GM12872 (cell line): ENCODE results near the gene STARD13.

Experiments
- TF ChIP-seq, protein P1 (sequence below): IDR thresholded peaks from 3 replicates; pipeline ENCODE4 v1.5.1; 2011; ENCODE audit warnings: low read depth, mild to moderate bottlenecking, low read length, moderate library complexity; ENCODE audit not compliant: insufficient read depth

Gene STARD13

DNA sequence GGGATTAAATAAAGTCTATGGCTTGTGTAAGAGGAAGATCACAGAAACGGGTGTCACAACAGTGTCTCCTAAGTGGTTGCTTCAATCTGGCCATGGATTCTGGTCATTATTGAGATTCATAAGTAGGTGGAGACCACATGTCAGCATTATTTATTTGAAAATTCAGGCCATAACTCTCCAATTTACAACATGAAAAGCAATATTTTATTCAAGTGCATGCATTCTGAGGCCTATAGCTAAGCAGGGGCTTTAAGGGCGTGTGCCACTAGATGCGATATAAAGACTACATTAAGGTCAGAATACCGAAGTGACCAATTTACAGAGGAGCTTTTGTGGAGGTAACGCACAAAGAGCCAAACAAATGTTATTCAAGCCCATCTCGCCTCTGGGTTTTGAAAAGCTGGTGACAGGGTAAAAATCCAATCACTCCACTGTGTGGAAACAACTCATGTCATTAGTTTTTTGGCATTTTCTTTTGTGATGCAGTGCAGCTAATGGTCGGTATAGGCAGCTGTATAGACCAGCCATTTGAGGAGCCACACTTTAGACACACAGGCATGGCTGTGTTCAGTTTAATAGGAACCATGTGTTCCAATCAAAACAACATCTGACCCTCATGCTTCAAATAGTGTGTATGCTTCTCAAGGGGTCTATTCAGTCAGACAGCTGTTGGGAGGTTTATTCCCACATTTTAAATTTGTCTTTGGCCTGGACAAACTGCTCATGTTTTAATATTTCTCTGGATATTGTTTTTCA is 145.6 kb downstream of the STARD13 start:
- TF ChIP-seq, protein P1, sequence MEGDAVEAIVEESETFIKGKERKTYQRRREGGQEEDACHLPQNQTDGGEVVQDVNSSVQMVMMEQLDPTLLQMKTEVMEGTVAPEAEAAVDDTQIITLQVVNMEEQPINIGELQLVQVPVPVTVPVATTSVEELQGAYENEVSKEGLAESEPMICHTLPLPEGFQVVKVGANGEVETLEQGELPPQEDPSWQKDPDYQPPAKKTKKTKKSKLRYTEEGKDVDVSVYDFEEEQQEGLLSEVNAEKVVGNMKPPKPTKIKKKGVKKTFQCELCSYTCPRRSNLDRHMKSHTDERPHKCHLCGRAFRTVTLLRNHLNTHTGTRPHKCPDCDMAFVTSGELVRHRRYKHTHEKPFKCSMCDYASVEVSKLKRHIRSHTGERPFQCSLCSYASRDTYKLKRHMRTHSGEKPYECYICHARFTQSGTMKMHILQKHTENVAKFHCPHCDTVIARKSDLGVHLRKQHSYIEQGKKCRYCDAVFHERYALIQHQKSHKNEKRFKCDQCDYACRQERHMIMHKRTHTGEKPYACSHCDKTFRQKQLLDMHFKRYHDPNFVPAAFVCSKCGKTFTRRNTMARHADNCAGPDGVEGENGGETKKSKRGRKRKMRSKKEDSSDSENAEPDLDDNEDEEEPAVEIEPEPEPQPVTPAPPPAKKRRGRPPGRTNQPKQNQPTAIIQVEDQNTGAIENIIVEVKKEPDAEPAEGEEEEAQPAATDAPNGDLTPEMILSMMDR = no peak

DNA sequence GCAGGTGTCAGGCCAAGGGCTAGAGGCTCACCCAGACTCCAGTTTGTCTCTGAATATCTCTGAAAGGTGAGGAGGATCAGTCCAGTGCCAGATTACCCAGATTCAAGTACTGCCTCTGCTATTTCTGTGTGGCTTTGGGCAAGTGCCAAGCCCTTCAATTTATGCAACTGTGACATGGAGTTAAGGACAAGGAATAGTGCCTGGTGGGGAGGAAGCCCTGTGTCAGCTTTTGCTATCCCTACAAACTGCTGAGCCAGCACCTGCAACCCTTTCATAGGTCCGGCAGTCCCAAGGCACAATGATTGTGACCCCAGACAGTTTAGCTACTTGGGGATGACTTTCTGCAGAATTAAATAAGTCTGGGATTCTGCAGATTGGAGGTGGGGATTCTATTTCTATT is 146.4 kb downstream of the STARD13 start:
- TF ChIP-seq, protein P1 = no peak

DNA sequence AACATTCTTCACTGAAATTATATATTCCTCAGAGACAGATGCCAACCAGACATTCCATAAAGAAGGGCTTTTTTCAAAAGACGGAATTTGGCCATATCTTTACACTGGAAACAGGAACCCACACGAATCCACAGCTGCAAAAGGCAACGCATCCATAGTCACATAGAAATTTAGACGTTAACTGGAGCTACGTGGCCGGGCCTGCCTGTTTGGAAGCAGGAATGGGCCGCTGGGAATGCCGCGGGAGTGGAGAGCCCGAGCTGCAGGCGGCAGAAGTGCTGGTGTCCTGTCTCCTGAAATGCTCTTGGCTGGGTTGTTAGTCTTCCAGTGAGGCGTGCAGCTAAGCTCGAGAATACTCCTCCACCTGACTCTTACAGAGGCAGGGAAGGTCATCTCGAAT is 147.1 kb downstream of the STARD13 start:
- TF ChIP-seq, protein P1 = no peak

DNA sequence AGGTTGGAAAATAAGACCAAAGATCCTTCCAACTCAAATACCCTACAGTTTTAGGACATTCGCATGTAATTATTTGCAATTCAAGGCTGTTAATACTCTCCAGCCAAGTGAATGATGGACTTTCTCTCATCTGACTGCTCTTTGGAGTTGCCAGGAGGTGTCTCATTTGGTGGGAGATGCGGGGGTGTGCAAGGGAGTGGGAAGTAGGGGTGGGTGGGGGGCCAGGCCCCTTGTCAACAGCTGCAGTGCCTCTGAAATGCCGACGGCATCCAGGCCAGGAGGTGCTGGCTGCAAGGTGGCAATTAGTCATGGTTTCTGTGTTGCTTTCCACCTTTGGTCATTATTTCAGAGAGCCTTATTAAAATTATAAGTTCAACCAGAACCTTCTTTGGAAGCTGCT is 147.8 kb downstream of the STARD13 start:
- TF ChIP-seq, protein P1 = no peak

DNA sequence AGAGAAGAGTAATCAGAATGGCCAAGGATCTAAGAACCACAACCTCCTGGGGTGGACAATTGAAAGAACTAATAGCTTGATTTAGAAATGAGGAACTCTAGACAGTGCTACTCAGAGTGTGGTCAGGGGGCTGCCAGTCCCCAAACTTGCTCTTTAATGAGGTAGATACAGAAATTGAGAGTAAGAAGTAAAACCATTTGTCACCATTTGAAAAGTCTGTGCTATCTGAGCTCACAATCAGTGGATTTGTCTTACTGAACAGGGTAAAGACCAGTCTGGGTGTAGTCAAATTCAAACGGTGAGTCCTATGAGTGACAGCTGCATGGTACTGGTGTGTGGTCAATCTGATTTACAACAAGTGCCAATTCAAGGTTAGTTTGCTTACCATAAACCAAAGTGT is 150.5 kb downstream of the STARD13 start:
- TF ChIP-seq, protein P1 = no peak

DNA sequence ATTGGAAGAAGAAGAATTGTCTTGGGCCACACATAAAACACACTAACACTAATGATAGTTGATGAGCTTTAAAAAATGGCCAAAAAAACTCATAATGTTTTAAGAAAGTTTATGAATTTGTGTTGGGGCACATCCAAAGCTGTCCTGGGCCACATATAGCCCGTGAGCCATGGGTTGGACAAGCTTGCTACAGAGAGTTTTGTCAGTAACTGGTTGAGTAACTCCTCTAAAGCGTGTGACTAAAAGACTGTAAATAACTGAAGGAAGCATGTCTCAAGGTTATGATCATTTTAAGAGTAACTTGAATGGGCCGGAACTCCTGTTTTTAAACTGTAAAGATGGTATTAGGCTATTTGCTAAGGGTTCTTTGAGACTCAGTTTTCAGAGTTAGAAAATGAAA is 151.3 kb downstream of the STARD13 start:
- TF ChIP-seq, protein P1 = no peak

DNA sequence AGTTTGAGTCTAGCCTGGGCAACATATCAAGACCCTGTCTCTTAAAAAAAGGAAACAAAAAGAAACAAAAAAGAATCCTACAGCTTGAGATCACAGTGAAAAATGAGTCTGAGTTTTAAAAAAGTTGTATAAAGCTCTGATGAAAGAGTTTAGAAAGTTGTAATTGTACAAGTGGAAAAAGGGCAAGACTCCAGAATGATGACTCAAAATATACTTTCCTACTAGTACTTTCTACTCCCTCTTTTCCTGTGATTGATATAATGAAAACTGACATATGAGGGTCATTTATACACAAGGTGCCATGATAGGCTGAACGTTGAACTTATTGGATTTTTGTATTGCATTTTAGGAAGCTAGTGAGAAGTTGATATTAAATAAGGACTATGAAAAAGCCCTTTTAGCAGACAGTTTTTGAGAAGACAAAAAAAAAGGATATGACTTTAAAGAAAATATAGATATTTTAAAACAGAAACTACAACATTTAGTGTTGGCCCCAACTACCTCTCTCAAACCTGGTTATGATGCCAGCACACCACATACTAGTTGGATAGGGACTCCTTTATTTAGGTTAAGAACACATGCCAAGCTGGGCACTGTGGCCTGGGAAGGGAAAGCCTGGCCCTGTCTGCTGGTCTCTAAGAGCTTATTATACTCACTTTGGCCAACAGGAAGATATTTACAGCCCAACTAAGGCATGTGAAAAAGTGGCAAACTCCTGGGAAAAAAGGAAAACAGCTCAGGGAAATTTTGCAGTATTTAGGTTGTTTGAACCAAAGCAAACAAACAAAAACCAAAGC is 152.7 kb downstream of the STARD13 start:
- TF ChIP-seq, protein P1 = no peak
